ENCODE results near the gene DCLK2.

Gene DCLK2

GRCh38 chr4:150078579-150079080 is 385 bp downstream of the DCLK2 start:
- Histone ChIP-seq H2AFZ (ENCODE audit: low read depth, low read length) (peak overlapping the region; percentile 93), H3K27ac (ENCODE audit: low read length) (peak overlapping the region; percentile 30), H3K36me3 (replicated peaks; ENCODE audit: low read depth, low read length) (no peaks in the 10 kb centered on the region), H3K4me2 (ENCODE audit: low read length) (peak overlapping the region; percentile 76), H3K79me2 (ENCODE audit: low read length) (peaks cover 15% of the 10 kb centered on the region; the same call in 1 of the 2 replicates), H3K4me3 (ENCODE audit: low read length) (peak overlapping the region; percentile 86), H4K20me1 (ENCODE audit: insufficient read depth, low read length) (peaks cover 26% of the 10 kb centered on the region), H3K9me3 (ENCODE audit: insufficient read depth, low read length) (no peaks in the 10 kb centered on the region), H3K4me1 (ENCODE audit: low read length) (peaks cover 40% of the 10 kb centered on the region), H3K9ac (ENCODE audit: low read length) (peak overlapping the region; percentile 76), H3K27me3 (ENCODE audit: low read depth, low read length) (peaks cover 32% of the 10 kb centered on the region)
- TF ChIP-seq CTCF (IDR thresholded peaks at IDR 0.05; ENCODE audit: low read depth, low read length) = no peak
- no peak for TF ChIP-seq EZH2phosphoT487 (IDR thresholded peaks at IDR 0.05; ENCODE audit: low read depth)

GRCh38 chr4:150079081-150079581 is 886 bp downstream of the DCLK2 start:
- Histone ChIP-seq H3K36me3 (replicated peaks; ENCODE audit: low read depth, low read length) (no peaks in the 10 kb centered on the region), H4K20me1 (ENCODE audit: insufficient read depth, low read length) (peaks cover 26% of the 10 kb centered on the region), H3K9ac (ENCODE audit: low read length) (peak overlapping the region; percentile 76), H3K79me2 (ENCODE audit: low read length) (peaks cover 18% of the 10 kb centered on the region; the same call in 1 of the 2 replicates), H3K4me3 (ENCODE audit: low read length) (peak overlapping the region; percentile 86), H3K27me3 (ENCODE audit: low read depth, low read length) (peaks cover 37% of the 10 kb centered on the region), H2AFZ (ENCODE audit: low read depth, low read length) (peak overlapping the region; percentile 93), H3K9me3 (ENCODE audit: insufficient read depth, low read length) (no peaks in the 10 kb centered on the region), H3K27ac (ENCODE audit: low read length) (peak overlapping the region; percentile 30), H3K4me2 (ENCODE audit: low read length) (peak overlapping the region; percentile 76), H3K4me1 (ENCODE audit: low read length) (peaks cover 40% of the 10 kb centered on the region)
- TF ChIP-seq EZH2phosphoT487 (IDR thresholded peaks at IDR 0.05; ENCODE audit: low read depth) (no peak), CTCF (IDR thresholded peaks at IDR 0.05; ENCODE audit: low read depth, low read length) (peak; percentile 51)

- Histone ChIP-seq H3K4me2 (ENCODE audit: low read length) (peak overlapping the region; percentile 76), H3K9me3 (ENCODE audit: insufficient read depth, low read length) (no peaks in the 10 kb centered on the region), H3K36me3 (replicated peaks; ENCODE audit: low read depth, low read length) (no peaks in the 10 kb centered on the region), H2AFZ (ENCODE audit: low read depth, low read length) (no peak overlapping the region), H3K27ac (ENCODE audit: low read length) (no peak overlapping the region), H3K27me3 (ENCODE audit: low read depth, low read length) (peaks cover 38% of the 10 kb centered on the region), H3K4me1 (ENCODE audit: low read length) (peaks cover 40% of the 10 kb centered on the region), H4K20me1 (ENCODE audit: insufficient read depth, low read length) (peaks cover 26% of the 10 kb centered on the region), H3K4me3 (ENCODE audit: low read length) (peak overlapping the region; percentile 86), H3K9ac (ENCODE audit: low read length) (no peak overlapping the region), H3K79me2 (ENCODE audit: low read length) (peaks cover 18% of the 10 kb centered on the region; the same call in 1 of the 2 replicates)
- TF ChIP-seq CTCF (IDR thresholded peaks at IDR 0.05; ENCODE audit: low read depth, low read length) (no peak), EZH2phosphoT487 (IDR thresholded peaks at IDR 0.05; ENCODE audit: low read depth) (no peak)
Observed at GRCh38 chr4:150080337-150080736, 2.1 kb downstream of the DCLK2 start.

GRCh38 chr4:150080875-150081274 is 2.6 kb downstream of the DCLK2 start:
- Histone ChIP-seq H4K20me1 (ENCODE audit: insufficient read depth, low read length) (peaks cover 26% of the 10 kb centered on the region), H3K79me2 (ENCODE audit: low read length) (peaks cover 18% of the 10 kb centered on the region; the same call in 1 of the 2 replicates), H3K4me3 (ENCODE audit: low read length) (peak overlapping the region; percentile 86), H2AFZ (ENCODE audit: low read depth, low read length) (no peak overlapping the region), H3K36me3 (replicated peaks; ENCODE audit: low read depth, low read length) (peaks cover 2% of the 10 kb centered on the region), H3K4me2 (ENCODE audit: low read length) (peak overlapping the region; percentile 76), H3K9me3 (ENCODE audit: insufficient read depth, low read length) (0 out of 2 replicates have a peak, but pooled peaks cover 3% of the 10 kb centered on the region), H3K4me1 (ENCODE audit: low read length) (peaks cover 40% of the 10 kb centered on the region), H3K27ac (ENCODE audit: low read length) (no peak overlapping the region), H3K9ac (ENCODE audit: low read length) (no peak overlapping the region), H3K27me3 (ENCODE audit: low read depth, low read length) (peaks cover 38% of the 10 kb centered on the region)
- no peak for TF ChIP-seq EZH2phosphoT487 (IDR thresholded peaks at IDR 0.05; ENCODE audit: low read depth)
- TF ChIP-seq CTCF (IDR thresholded peaks at IDR 0.05; ENCODE audit: low read depth, low read length) = no peak

All from OCI-LY3 (cell line).